HFF-Myc (cell line): ENCODE results near the gene CDH13.

ENCODE experiments used
- DNase-seq: peaks from one replicate; pipeline ENCODE4 v3.0.0-alpha.2; 2011; ENCODE audit warnings: low read depth; ENCODE audit errors: extremely low read depth
- H3K4me3 ChIP-seq: replicated peaks from 2 replicates; pipeline ENCODE4 v1.5.1; 2011; ENCODE audit warnings: low read depth, mild to moderate bottlenecking, control low read depth, low read length
- CTCF ChIP-seq: IDR thresholded peaks from 2 replicates; pipeline ENCODE4 v1.5.1; 2012; ENCODE audit warnings: mild to moderate bottlenecking, low read depth, low read length, control low read depth; ENCODE audit errors: missing control alignments

The CDH13 gene

GRCh38 chr16:82792693-82793092, 165.9 kb downstream of the CDH13 start:
- no peak for TF ChIP-seq CTCF
- no peak for DNase-seq
- no peak overlapping the region for H3K4me3 ChIP-seq

GRCh38 chr16:82793528-82794245, 166.9 kb downstream of the CDH13 start:
- no peak for DNase-seq
- H3K4me3 ChIP-seq = no peak overlapping the region
- no peak for TF ChIP-seq CTCF

- no peak for DNase-seq
Observed at GRCh38 chr16:82796047-82796446, 169.3 kb downstream of the CDH13 start.

GRCh38 chr16:82801361-82801760, 174.6 kb downstream of the CDH13 start:
- no peak for DNase-seq
- TF ChIP-seq CTCF = no peak
- no peak overlapping the region for H3K4me3 ChIP-seq

More at GRCh38 chr16:82796047-82796446, 169.3 kb downstream of the CDH13 start:
- H3K4me3 ChIP-seq = no peak overlapping the region
- TF ChIP-seq CTCF = no peak

- no peak overlapping the region for H3K4me3 ChIP-seq
- TF ChIP-seq CTCF = no peak
- DNase-seq = no peak
Observed at GRCh38 chr16:82805866-82806265, 179.1 kb downstream of the CDH13 start.

GRCh38 chr16:82807311-82807710, 180.5 kb downstream of the CDH13 start:
- DNase-seq = no peak
- no peak for TF ChIP-seq CTCF
- H3K4me3 ChIP-seq = no peak overlapping the region

GRCh38 chr16:82808036-82808435, 181.3 kb downstream of the CDH13 start:
- TF ChIP-seq CTCF = no peak
- no peak overlapping the region for H3K4me3 ChIP-seq
- DNase-seq = no peak
